Measurements from ENCODE around the gene PRF1. TPM values are rescaled to one million over a fixed set of nuclear protein-coding genes. Genes with fewer than 3 reads are reported as not detected.
"Not testable (repeated sequence)": the region's sequence is repeated elsewhere in the genome, so short reads cannot be mapped to it uniquely, and the experiment has no call there.

Gene PRF1
- total and polyA plus RNA-seq, 7 experiments from 2014 or later: 8.1 to 198 (median 27.6) TPM

DNA sequence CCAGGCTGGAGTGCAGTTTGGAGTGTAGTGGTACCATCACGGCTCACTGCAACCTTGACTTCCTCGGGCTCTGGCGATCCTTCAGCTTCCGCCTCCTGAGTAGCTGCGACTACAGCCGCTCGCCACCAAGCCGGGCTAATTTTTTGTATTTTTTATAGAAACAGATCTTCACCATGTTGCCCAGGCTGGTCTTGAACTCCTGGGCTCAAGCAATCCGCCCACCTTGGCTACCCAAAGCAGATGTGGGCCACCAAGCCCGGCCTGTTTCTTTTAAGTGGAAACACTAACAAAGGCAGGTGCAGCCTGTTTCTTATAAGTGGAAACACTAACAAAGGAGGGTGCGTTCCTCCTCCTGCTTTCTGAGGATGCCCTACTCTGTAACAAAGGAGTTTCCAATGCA lies 18.2 kb downstream of the PRF1 start:
- H3K27ac Mint-ChIP-seq: no peak overlapping the region
- H3K27me3 Mint-ChIP-seq: peaks cover 0 to 9% (median 0%) of the 10 kb centered on the region in 5 donors
- Histone ChIP-seq H3K9me3 (ENCODE audit: control insufficient read depth in 2 of 3, low read length in 3 of 3) (no peaks in the 10 kb centered on the region), H3K36me3 (ENCODE audit: control insufficient read depth in 2 of 3, insufficient read depth in 3 of 3, low read length in 3 of 3) (no peaks in the 10 kb centered on the region), H3K27me3 (ENCODE audit: control insufficient read depth in 2 of 2, insufficient read depth in 2 of 2, low read length in 2 of 2) (no peaks in the 10 kb centered on the region), H3K27ac (ENCODE audit: low read depth, low read length) (no peak overlapping the region), H3K4me1 (ENCODE audit: control insufficient read depth in 2 of 2, insufficient read depth in 2 of 2, low read length in 2 of 2) (peaks cover 4 to 12% of the 10 kb centered on the region in 2 donors), H3K4me3 (ENCODE audit: low read length) (no peak overlapping the region)
- POLR2A ChIA-PET: interaction anchor here (0.6 kb wide), 1 partner anchor 230 kb away, joined by 4 read pairs; no protein-coding TSS in a partner anchor
- no peak for DNase-seq
- intact Hi-C loops (cut with micrococcal nuclease): no loop called here
- peaks cover 0 to 5% (median 0%) of the 10 kb centered on the region in 5 donors for H3K36me3 Mint-ChIP-seq
- H3K4me3 Mint-ChIP-seq: no peak overlapping the region
- H3K9me3 Mint-ChIP-seq: peaks cover 0 to 3% (median 0%) of the 10 kb centered on the region in 11 donors
- ATAC-seq: no peak
- CTCF ChIA-PET: no interaction called here
- peaks cover 9 to 21% (median 10%) of the 10 kb centered on the region in 7 donors for H3K4me1 Mint-ChIP-seq

DNA sequence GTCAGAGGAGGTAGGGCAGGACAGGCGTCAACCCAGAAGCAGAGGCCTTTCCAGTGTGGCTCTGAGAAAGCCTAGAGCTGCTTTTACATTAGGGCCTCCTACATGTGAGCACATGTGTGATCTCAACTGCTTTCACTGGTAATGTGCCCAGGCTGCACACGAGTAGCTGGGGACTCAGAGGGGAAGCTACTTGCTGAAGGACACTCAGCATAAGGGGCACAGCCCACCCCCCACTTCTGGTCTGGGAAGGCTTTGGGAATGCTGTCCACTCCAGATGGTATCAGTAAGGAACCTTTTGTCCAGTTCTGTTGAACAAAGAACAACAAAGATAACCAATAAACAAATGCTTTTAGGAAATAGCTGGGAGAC lies 18.9 kb downstream of the PRF1 start:
- ChIA-PET CTCF (interaction anchor here (0.6 kb wide), 1 partner anchor 26 kb away, joined by 4 read pairs; no protein-coding TSS in a partner anchor), POLR2A (no interaction called here)
- Histone ChIP-seq H3K27me3 (ENCODE audit: control insufficient read depth in 2 of 2, insufficient read depth in 2 of 2, low read length in 2 of 2) (no peaks in the 10 kb centered on the region), H3K4me3 (ENCODE audit: low read length) (no peak overlapping the region), H3K4me1 (ENCODE audit: control insufficient read depth in 2 of 2, insufficient read depth in 2 of 2, low read length in 2 of 2) (peaks cover 11 to 19% of the 10 kb centered on the region in 2 donors), H3K27ac (ENCODE audit: low read depth, low read length) (no peak overlapping the region), H3K9me3 (ENCODE audit: control insufficient read depth in 2 of 3, low read length in 3 of 3) (no peaks in the 10 kb centered on the region), H3K36me3 (ENCODE audit: control insufficient read depth in 2 of 3, insufficient read depth in 3 of 3, low read length in 3 of 3) (no peaks in the 10 kb centered on the region)
- Mint-ChIP-seq H3K36me3 (peaks cover 0 to 2% (median 0%) of the 10 kb centered on the region in 5 donors), H3K4me1 (peaks cover 16 to 29% (median 17%) of the 10 kb centered on the region in 7 donors), H3K27ac (no peak overlapping the region), H3K27me3 (peaks cover 0 to 2% (median 0%) of the 10 kb centered on the region in 5 donors), H3K4me3 (no peak overlapping the region), H3K9me3 (peaks cover 0 to 2% (median 0%) of the 10 kb centered on the region in 11 donors)
- no peak for ATAC-seq
- intact Hi-C loops (cut with micrococcal nuclease): no loop called here
- no peak for DNase-seq

DNA sequence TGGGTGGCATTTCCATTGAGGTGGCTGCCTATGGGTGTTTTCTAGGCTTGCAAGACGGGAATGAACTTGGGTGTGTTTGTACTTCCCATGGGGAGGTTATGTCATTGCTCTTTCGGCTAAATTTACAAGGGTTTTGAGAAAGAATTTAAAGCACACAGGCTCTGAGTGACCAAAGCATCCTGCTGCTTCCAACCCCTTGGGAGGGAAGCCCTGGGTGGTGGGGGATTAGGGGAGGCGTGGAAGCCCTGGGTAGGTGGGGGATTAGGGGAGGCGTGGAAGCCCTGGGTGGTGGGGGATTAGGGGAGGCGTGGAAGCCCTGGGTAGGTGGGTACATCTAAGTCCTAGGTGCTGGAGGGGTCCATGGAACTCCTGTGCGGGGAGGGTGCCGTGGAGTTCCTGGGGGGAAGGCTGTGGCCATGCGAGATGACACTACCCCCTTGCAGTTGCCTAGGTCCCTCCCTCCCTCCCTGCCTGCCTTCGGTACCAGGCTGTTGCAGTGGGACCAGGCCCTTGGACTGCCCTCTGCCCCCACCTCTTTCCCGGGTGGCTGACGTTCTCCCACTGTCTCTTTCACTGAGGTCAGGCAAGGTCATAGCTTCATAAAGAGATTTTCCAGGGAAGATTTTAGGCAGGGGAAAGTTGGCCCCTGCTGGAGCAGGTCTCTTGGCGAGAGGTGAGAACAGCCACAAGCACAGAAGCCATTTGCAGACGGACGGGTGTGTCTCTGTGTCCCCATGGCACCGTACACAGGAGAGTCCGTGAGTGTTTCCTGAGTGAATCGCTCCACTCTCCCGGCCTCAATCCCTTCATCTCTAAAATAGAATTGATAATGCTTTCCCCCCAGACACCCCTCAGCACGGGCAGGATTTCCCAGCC lies 19.5 kb downstream of the PRF1 start:
- ChIA-PET POLR2A (interaction anchor here (0.6 to 0.7 kb wide), 2 partner anchors 23 to 55 kb away, joined by 3 read pairs; no protein-coding TSS in a partner anchor), CTCF (no interaction called here)
- intact Hi-C loops (cut with micrococcal nuclease): no loop called here
- ATAC-seq (no peak), DNase-seq (no peak)
- no peak overlapping the region for H3K4me3 ChIP-seq (ENCODE audit: low read length)
- H3K27me3 Mint-ChIP-seq: no peaks in the 10 kb centered on the region
- peaks cover 0 to 2% (median 0%) of the 10 kb centered on the region in 11 donors for H3K9me3 Mint-ChIP-seq
- H3K27ac ChIP-seq (ENCODE audit: low read depth, low read length): no peak overlapping the region
- peaks cover 0 to 2% (median 0%) of the 10 kb centered on the region in 5 donors for H3K36me3 Mint-ChIP-seq
- H3K4me1 ChIP-seq (ENCODE audit: control insufficient read depth in 2 of 2, insufficient read depth in 2 of 2, low read length in 2 of 2): peaks cover 17 to 23% of the 10 kb centered on the region in 2 donors
- H3K4me3 Mint-ChIP-seq: no peak overlapping the region
- H3K27ac Mint-ChIP-seq: no peak overlapping the region
- no peaks in the 10 kb centered on the region for H3K36me3 ChIP-seq (ENCODE audit: control insufficient read depth in 2 of 3, insufficient read depth in 3 of 3, low read length in 3 of 3)
- H3K4me1 Mint-ChIP-seq: peaks cover 22 to 35% (median 23%) of the 10 kb centered on the region in 7 donors
- H3K27me3 ChIP-seq (ENCODE audit: control insufficient read depth in 2 of 2, insufficient read depth in 2 of 2, low read length in 2 of 2): no peaks in the 10 kb centered on the region
- no peaks in the 10 kb centered on the region for H3K9me3 ChIP-seq (ENCODE audit: control insufficient read depth in 2 of 3, low read length in 3 of 3)

DNA sequence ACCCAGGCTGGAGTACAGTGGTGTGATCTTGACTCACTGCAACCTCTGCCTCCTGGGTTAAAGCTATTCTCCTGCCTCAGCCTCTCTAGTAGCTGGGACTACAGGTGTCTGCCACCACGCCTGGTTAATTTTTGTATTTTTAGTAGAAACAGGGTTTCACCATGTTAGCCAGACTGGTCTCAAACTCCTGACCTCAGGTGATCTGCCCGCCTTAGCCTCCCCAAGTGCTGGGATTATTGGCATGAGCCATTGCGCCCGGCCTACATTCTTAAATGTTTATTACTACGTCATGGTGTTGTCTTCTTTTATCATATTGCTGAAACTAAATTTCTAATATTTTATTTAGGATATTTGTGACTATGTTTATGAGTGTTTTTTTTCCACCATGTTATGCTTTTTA lies 21.4 kb downstream of the PRF1 start:
- H3K27ac ChIP-seq (ENCODE audit: low read depth, low read length); H3K36me3 ChIP-seq (ENCODE audit: control insufficient read depth in 2 of 3, insufficient read depth in 3 of 3, low read length in 3 of 3); ATAC-seq; H3K27me3 ChIP-seq (ENCODE audit: control insufficient read depth in 2 of 2, insufficient read depth in 2 of 2, low read length in 2 of 2); H3K36me3 Mint-ChIP-seq; H3K27ac Mint-ChIP-seq; DNase-seq; H3K9me3 Mint-ChIP-seq; intact Hi-C loops (cut with micrococcal nuclease); H3K27me3 Mint-ChIP-seq; CTCF ChIA-PET; H3K9me3 ChIP-seq (ENCODE audit: control insufficient read depth in 2 of 3, low read length in 3 of 3); H3K4me3 ChIP-seq (ENCODE audit: low read length); POLR2A ChIA-PET; H3K4me3 Mint-ChIP-seq: not testable (repeated sequence)
- H3K4me1 Mint-ChIP-seq: peaks cover 41 to 53% (median 42%) of the 10 kb centered on the region in 7 donors
- peaks cover 30 to 42% of the 10 kb centered on the region in 2 donors for H3K4me1 ChIP-seq (ENCODE audit: control insufficient read depth in 2 of 2, insufficient read depth in 2 of 2, low read length in 2 of 2)

DNA sequence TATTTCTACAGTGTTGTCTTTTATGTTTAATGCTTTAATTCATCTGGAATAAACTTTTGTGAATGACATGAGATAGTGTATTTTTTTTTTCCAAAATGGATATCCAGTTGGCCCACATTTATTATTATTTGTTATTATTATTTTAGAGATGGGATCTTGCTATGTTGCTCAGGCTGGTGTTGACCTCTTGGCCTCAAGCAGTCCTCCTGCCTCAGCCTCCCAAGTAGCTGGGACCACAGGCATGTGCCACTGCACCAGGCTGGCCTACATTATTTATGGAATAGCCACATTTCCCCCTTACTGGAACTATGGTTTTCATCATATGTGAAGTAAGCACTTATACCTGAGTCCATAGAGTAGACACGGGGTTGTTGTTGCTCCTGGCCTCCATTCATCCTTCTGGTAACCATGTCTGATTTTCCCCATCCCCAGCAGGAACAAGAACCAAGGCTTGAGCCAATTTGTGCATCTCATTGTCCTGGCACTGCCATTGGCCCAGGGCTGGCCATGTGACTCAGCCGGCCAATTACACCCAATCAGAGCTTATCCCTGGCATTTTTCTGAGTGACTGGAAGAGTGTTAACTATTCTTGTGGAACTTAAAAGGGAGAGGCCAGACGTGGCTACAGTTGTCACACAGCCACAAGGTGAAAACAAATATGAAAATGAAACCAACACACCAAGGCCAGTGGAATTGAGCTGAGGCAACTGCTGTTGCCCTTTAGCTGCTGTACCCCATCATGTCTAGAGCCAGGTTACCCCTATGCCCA lies 23.1 kb downstream of the PRF1 start:
- ChIA-PET POLR2A (interaction anchor here (0.8 kb wide), 1 partner anchor 136 kb away, joined by 3 read pairs; no protein-coding TSS in a partner anchor), CTCF (interaction anchor here (1.2 kb wide), 1 partner anchor 28 kb away, joined by 4 read pairs; no protein-coding TSS in a partner anchor)
- H3K4me1 ChIP-seq (ENCODE audit: control insufficient read depth in 2 of 2, insufficient read depth in 2 of 2, low read length in 2 of 2): peaks cover 34 to 47% of the 10 kb centered on the region in 2 donors
- Mint-ChIP-seq H3K4me1 (peaks cover 46 to 55% (median 49%) of the 10 kb centered on the region in 7 donors), H3K4me3 (peak overlapping the region in 7 of 10 donors; percentile 34 to 77 (median 46)), H3K9me3 (peaks cover 0 to 2% (median 0%) of the 10 kb centered on the region in 11 donors), H3K27ac (peak overlapping the region in 8 of 9 donors; percentile 9 to 91 (median 52)), H3K36me3 (peaks cover 0 to 2% (median 0%) of the 10 kb centered on the region in 5 donors), H3K27me3 (peaks cover 0 to 1% (median 0%) of the 10 kb centered on the region in 5 donors)
- no peaks in the 10 kb centered on the region for H3K27me3 ChIP-seq (ENCODE audit: control insufficient read depth in 2 of 2, insufficient read depth in 2 of 2, low read length in 2 of 2)
- intact Hi-C loops (cut with micrococcal nuclease): loop anchor here (1.0 to 10.0 kb wide), 3 partner anchors 20 to 85 kb away; partner anchors contain the start of gene PRF1 (in 1 of the 2)
- no peaks in the 10 kb centered on the region for H3K9me3 ChIP-seq (ENCODE audit: control insufficient read depth in 2 of 3, low read length in 3 of 3)
- no peaks in the 10 kb centered on the region for H3K36me3 ChIP-seq (ENCODE audit: control insufficient read depth in 2 of 3, insufficient read depth in 3 of 3, low read length in 3 of 3)
- ATAC-seq (peak; percentile 14), DNase-seq (no peak)
- no peak overlapping the region for H3K4me3 ChIP-seq (ENCODE audit: low read length)
- no peak overlapping the region for H3K27ac ChIP-seq (ENCODE audit: low read depth, low read length)

DNA sequence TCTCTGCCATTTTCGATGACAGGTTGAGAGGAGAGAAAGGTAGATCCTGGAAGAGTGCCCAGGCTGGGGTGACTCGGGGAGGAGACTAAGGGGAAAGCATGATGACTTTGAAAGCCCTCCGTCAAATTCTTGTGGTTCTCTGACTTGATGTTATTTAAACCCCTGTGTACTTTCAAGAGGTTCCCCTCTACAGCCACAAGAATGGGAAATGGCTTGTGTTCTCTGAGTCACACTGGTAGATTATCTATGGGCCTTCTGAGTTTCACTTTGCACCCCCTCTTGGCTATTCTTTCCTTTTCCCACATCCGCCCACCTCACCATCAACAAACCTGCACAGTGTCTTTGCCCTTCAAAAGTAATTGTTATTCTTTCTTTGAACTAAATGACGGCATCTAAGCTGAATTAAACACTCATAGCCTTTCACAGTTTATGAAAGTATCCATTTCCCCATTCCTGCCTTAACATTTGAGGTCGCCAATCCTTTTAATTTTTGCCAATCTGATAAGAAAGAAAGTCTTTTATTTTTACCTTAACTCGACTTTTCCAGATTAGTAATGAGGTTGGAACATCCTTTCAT lies 24.1 kb downstream of the PRF1 start:
- Mint-ChIP-seq H3K27me3 (peaks cover 0 to 1% (median 0%) of the 10 kb centered on the region in 5 donors), H3K36me3 (peaks cover 0 to 2% (median 0%) of the 10 kb centered on the region in 5 donors), H3K4me3 (peak overlapping the region; percentile 29 to 77 (median 58)), H3K4me1 (peaks cover 46 to 55% (median 48%) of the 10 kb centered on the region in 7 donors), H3K9me3 (peaks cover 0 to 2% (median 0%) of the 10 kb centered on the region in 11 donors), H3K27ac (peak overlapping the region; percentile 18 to 84 (median 61))
- H3K9me3 ChIP-seq (ENCODE audit: control insufficient read depth in 2 of 3, low read length in 3 of 3): no peaks in the 10 kb centered on the region
- no peak overlapping the region for H3K27ac ChIP-seq (ENCODE audit: low read depth, low read length)
- intact Hi-C loops (cut with micrococcal nuclease): loop anchor here (1.0 to 10.0 kb wide), 4 partner anchors 24 to 86 kb away; partner anchors contain the start of gene PRF1 (in 2 of the 2)
- DNase-seq (peak in 8 of 9 donors; percentile 31 to 69 (median 53)), ATAC-seq (peak; percentile 82)
- H3K4me1 ChIP-seq (ENCODE audit: control insufficient read depth in 2 of 2, insufficient read depth in 2 of 2, low read length in 2 of 2): peaks cover 34 to 47% of the 10 kb centered on the region in 2 donors
- no peak overlapping the region for H3K4me3 ChIP-seq (ENCODE audit: low read length)
- POLR2A ChIA-PET: interaction anchor here (0.7 to 1.0 kb wide), 3 partner anchors 11 to 135 kb away, joined by 3 to 4 read pairs (median 3); no protein-coding TSS in a partner anchor
- H3K27me3 ChIP-seq (ENCODE audit: control insufficient read depth in 2 of 2, insufficient read depth in 2 of 2, low read length in 2 of 2): no peaks in the 10 kb centered on the region
- CTCF ChIA-PET: interaction anchor here (1.0 kb wide), 1 partner anchor 19 kb away, joined by 3 read pairs; no protein-coding TSS in a partner anchor
- H3K36me3 ChIP-seq (ENCODE audit: control insufficient read depth in 2 of 3, insufficient read depth in 3 of 3, low read length in 3 of 3): no peaks in the 10 kb centered on the region

Measured in naive thymus-derived CD4-positive, alpha-beta T cell (primary cell).